Keratinocyte (primary cell): ENCODE results near the gene USP20. TPM values are rescaled to one million over a fixed set of nuclear protein-coding genes. Genes with fewer than 3 reads are reported as not detected.

Source experiments
- DNase-seq: peaks from one replicate; pipeline ENCODE4 v3.0.0-alpha.2; 2011; ENCODE audit warnings: low read depth, missing footprints, low spot score
- FAIRE-seq: peaks from 2 replicates; lab custom pipeline; 2011; peaks lifted over from hg19 to GRCh38; lab: Jason Lieb, UNC
- H2AFZ ChIP-seq: 2 replicates; pipeline ENCODE4 v1.6.0; 2012; ENCODE audit warnings: low read length, control low read depth, inconsistent platforms; ENCODE audit not compliant: control insufficient read depth
- H3K27ac ChIP-seq: 2 replicates; pipeline ENCODE4 v1.5.1; 2011; ENCODE audit warnings: low read length; ENCODE audit not compliant: control insufficient read depth, insufficient read depth
- H3K27me3 ChIP-seq: 3 replicates; pipeline ENCODE4 v1.6.0; 2011; ENCODE audit warnings: low read length; ENCODE audit not compliant: control insufficient read depth, insufficient read depth; ENCODE audit errors: extremely low read depth
- H3K36me3 ChIP-seq, 2 experiments: 2 replicates in 1 of 2; 3 replicates in 1 of 2; pipeline ENCODE4 v1.5.1; 2011; ENCODE audit warnings: low read length in 2 of 2, mild to moderate bottlenecking in 1 of 2; ENCODE audit not compliant: control insufficient read depth in 2 of 2, insufficient read depth in 2 of 2; ENCODE audit errors: extremely low read depth in 1 of 2
- H3K4me1 ChIP-seq: 3 replicates; pipeline ENCODE4 v1.5.1; 2011; ENCODE audit warnings: low read length; ENCODE audit not compliant: control insufficient read depth, insufficient read depth; ENCODE audit errors: extremely low read depth
- H3K4me2 ChIP-seq: 3 replicates; pipeline ENCODE4 v1.6.0; 2011; ENCODE audit warnings: low read depth, low read length; ENCODE audit not compliant: control insufficient read depth, insufficient read depth; ENCODE audit errors: extremely low read depth
- H3K4me3 ChIP-seq, 3 experiments: fragments of 200-600 bp in 1 of 3; sonication (generic) in 1 of 3; 2 replicates in 2 of 3; 3 replicates in 1 of 3; pipeline ENCODE4 v1.5.1; 2011 to 2016; ENCODE audit warnings: low read length in 3 of 3, mild to moderate bottlenecking in 3 of 3, control low read depth in 2 of 3, inconsistent platforms in 1 of 3, low read depth in 1 of 3, mixed read lengths in 1 of 3, mixed run types in 1 of 3, moderate library complexity in 1 of 3; ENCODE audit not compliant: control insufficient read depth in 2 of 3, insufficient read depth in 2 of 3; ENCODE audit errors: extremely low read depth in 1 of 3
- H3K79me2 ChIP-seq: 2 replicates; pipeline ENCODE4 v1.6.0; 2012; ENCODE audit warnings: low read length; ENCODE audit not compliant: control insufficient read depth, insufficient read depth
- H3K9ac ChIP-seq: 3 replicates; pipeline ENCODE4 v1.6.0; 2011; ENCODE audit warnings: low read length; ENCODE audit not compliant: control insufficient read depth, insufficient read depth; ENCODE audit errors: extremely low read depth
- H3K9me1 ChIP-seq: 3 replicates; pipeline ENCODE4 v1.6.0; 2011; ENCODE audit warnings: low read length; ENCODE audit not compliant: control insufficient read depth, insufficient read depth; ENCODE audit errors: extremely low read depth
- H3K9me3 ChIP-seq: 2 replicates; pipeline ENCODE4 v1.5.1; 2012; ENCODE audit warnings: low read depth, low read length; ENCODE audit not compliant: control insufficient read depth
- H4K20me1 ChIP-seq: 3 replicates; pipeline ENCODE4 v1.6.0; 2011; ENCODE audit warnings: low read length; ENCODE audit not compliant: control insufficient read depth, insufficient read depth; ENCODE audit errors: extremely low read depth
- EZH2 ChIP-seq: IDR thresholded peaks from one replicate; pipeline ENCODE4 v1.6.1; 2012; ENCODE audit warnings: inconsistent platforms, mild to moderate bottlenecking, low read length, moderate library complexity
- dilution Hi-C: fragments of 300-500 bp; cut with MboI; formaldehyde crosslinking; loops from one replicate; pipeline ENCODE4 v1.7.0; 2020; ENCODE audit warnings: low sequenced_read_pairs; ENCODE audit not compliant: extremely low pct_ligation_motif_present
- polyA plus RNA-seq, 5 experiments: library from polyadenylated mRNA; depleted of rRNA in 3 of 5; stranded (reverse) in 3 of 5; stranded (forward) in 1 of 5; unstranded in 1 of 5; fragments of >200 nt; gene quantifications; 1 replicate in 1 of 5; 2 replicates in 3 of 5; 3 replicates in 1 of 5; pipeline versions ENCODE4 v1.2.1 to v1.2.3, GENCODE V29; 2011 to 2012; ENCODE audit warnings: missing spikeins in 2 of 5, low read depth in 1 of 5, low replicate concordance in 1 of 5
- TF ChIP-seq, protein P1 (sequence below), 3 experiments: IDR thresholded peaks in 1 of 3; conservative IDR thresholded peaks in 1 of 3; optimal IDR thresholded peaks in 1 of 3; 2 replicates in 2 of 3; 3 replicates in 1 of 3; pipeline versions ENCODE3 to v1.5.1; 2011; ENCODE audit warnings: low read length in 3 of 3, mild to moderate bottlenecking in 3 of 3, moderate library complexity in 2 of 3, control low read depth in 1 of 3, inconsistent platforms in 1 of 3; ENCODE audit not compliant: insufficient read depth in 2 of 3; ENCODE audit errors: extremely low read depth in 1 of 3

USP20 gene
- polyA plus RNA-seq, 1 donor (not counting 4 experiments of a cell fraction or from before 2014, with no cell fraction given) = 6.4 TPM

DNA sequence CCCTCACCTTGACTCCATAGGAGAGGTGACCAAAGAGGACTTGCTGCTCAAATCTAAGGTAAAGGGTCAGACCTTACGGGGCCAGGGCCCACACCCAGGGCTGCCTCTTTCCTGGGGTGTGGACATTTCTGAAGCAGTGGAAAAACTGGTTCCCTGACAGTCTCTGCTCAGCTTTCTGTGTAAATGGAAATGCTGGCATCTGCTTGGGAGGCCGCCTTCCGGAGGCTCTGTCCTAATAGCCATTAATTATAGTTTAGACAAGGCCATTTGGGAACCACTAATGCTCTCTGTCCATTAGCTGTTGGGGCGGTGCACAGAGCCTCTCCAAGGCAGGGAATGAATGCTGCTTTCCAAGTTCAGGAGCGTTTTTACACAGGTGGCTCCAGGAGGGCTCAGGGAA lies 17.3 kb downstream of the USP20 start:
- dilution Hi-C loops = no loop called here
- Histone ChIP-seq H2AFZ (no peak overlapping the region), H3K79me2 (no peaks in the 10 kb centered on the region), H4K20me1 (no peaks in the 10 kb centered on the region), H3K4me1 (no peaks in the 10 kb centered on the region), H3K4me2 (no peak overlapping the region), H3K36me3 (peaks cover 13 to 21% of the 10 kb centered on the region in 2 experiments), H3K9ac (no peak overlapping the region), H3K9me3 (no peaks in the 10 kb centered on the region), H3K27ac (no peak overlapping the region), H3K4me3 (no peak overlapping the region), H3K9me1 (no peaks in the 10 kb centered on the region), H3K27me3 (no peaks in the 10 kb centered on the region)
- DNase-seq (no peak), FAIRE-seq (no peak)
- TF ChIP-seq EZH2 = no peak
- TF ChIP-seq, protein P1, sequence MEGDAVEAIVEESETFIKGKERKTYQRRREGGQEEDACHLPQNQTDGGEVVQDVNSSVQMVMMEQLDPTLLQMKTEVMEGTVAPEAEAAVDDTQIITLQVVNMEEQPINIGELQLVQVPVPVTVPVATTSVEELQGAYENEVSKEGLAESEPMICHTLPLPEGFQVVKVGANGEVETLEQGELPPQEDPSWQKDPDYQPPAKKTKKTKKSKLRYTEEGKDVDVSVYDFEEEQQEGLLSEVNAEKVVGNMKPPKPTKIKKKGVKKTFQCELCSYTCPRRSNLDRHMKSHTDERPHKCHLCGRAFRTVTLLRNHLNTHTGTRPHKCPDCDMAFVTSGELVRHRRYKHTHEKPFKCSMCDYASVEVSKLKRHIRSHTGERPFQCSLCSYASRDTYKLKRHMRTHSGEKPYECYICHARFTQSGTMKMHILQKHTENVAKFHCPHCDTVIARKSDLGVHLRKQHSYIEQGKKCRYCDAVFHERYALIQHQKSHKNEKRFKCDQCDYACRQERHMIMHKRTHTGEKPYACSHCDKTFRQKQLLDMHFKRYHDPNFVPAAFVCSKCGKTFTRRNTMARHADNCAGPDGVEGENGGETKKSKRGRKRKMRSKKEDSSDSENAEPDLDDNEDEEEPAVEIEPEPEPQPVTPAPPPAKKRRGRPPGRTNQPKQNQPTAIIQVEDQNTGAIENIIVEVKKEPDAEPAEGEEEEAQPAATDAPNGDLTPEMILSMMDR (optimal IDR thresholded peaks at IDR 0.05 in 1 of 3, IDR thresholded peaks at IDR 0.05 in 1 of 3, conservative IDR thresholded peaks at IDR 0.05 in 1 of 3; ENCODE audit: extremely low read depth in 1 of 3, insufficient read depth in 2 of 3, low read length in 3 of 3) = no peak

DNA sequence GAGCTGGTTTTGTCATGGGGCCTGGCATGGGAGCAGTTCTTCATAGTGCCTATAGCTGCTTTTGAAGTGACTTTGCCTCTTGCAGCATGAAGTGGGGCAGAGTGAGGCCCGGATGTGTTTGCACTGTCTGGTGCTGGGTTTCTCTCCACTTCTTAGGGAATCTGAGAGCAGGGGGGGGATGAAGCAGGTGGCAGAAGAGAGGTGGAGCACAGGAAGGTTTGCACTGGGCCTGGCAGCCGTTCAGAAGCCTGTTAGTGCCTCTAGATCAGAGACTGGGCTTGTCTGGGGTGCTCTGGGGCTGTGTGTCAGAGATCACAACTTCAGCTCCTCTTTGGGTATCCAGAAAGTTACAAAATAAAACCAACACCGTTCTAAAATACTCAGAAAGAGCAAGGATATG lies 18.4 kb downstream of the USP20 start:
- H3K9me1 ChIP-seq = no peaks in the 10 kb centered on the region
- H3K4me3 ChIP-seq = no peak overlapping the region
- H3K9ac ChIP-seq = no peak overlapping the region
- DNase-seq (no peak), FAIRE-seq (no peak)
- dilution Hi-C loops = no loop called here
- H3K27ac ChIP-seq = no peak overlapping the region
- H3K4me1 ChIP-seq = no peaks in the 10 kb centered on the region
- TF ChIP-seq EZH2 = no peak
- TF ChIP-seq, protein P1 (optimal IDR thresholded peaks at IDR 0.05 in 1 of 3, IDR thresholded peaks at IDR 0.05 in 1 of 3, conservative IDR thresholded peaks at IDR 0.05 in 1 of 3; ENCODE audit: extremely low read depth in 1 of 3, insufficient read depth in 2 of 3, low read length in 3 of 3) = no peak
- H4K20me1 ChIP-seq = no peaks in the 10 kb centered on the region
- no peak overlapping the region for H3K4me2 ChIP-seq
- no peaks in the 10 kb centered on the region for H3K79me2 ChIP-seq
- no peaks in the 10 kb centered on the region for H3K9me3 ChIP-seq
- H2AFZ ChIP-seq = no peak overlapping the region
- no peaks in the 10 kb centered on the region for H3K27me3 ChIP-seq
- H3K36me3 ChIP-seq = peaks cover 13 to 26% of the 10 kb centered on the region in 2 experiments
